HepG2 (cell line): ENCODE results near the gene TLE5. TPM values are rescaled to one million over a fixed set of nuclear protein-coding genes. Genes with fewer than 3 reads are reported as not detected.

Experiments
- FOXA3 ChIP-seq: IDR thresholded peaks from 2 replicates; pipeline ENCODE4 v1.6.1; 2016; ENCODE audit warnings: missing genetic modification reagents, missing compliant biosample characterization
- FOXM1 ChIP-seq: sonication (generic); formaldehyde crosslinking; IDR thresholded peaks from 2 replicates; pipeline ENCODE4 v1.5.0; 2020; ENCODE audit warnings: missing genetic modification reagents
- GATAD1 ChIP-seq: IDR thresholded peaks from 2 replicates; pipeline ENCODE4 v1.6.1; 2016; ENCODE audit warnings: missing genetic modification reagents, missing compliant biosample characterization
- MXD4 ChIP-seq: IDR thresholded peaks from 2 replicates; pipeline ENCODE4 v1.6.1; 2016; ENCODE audit warnings: mild to moderate bottlenecking, missing biosample characterization, missing genetic modification reagents
- NCOA2 ChIP-seq: sonication (generic); formaldehyde crosslinking; IDR thresholded peaks from 2 replicates; pipeline ENCODE4 v1.8.0; 2022; ENCODE audit warnings: inconsistent platforms
- NR2F6 ChIP-seq, 2 experiments: IDR thresholded peaks; 2 replicates each; pipeline ENCODE4 v1.6.1; 2016; ENCODE audit warnings: antibody characterized with exemption in 1 of 2, mild to moderate bottlenecking in 1 of 2
- PHF5A ChIP-seq: IDR thresholded peaks from one replicate; pipeline ENCODE4 v1.6.1; 2018; ENCODE audit warnings: low read depth, missing genetic modification reagents; ENCODE audit not compliant: unreplicated experiment
- PHF8 ChIP-seq: sonication (generic); formaldehyde crosslinking; IDR thresholded peaks from 2 replicates; pipeline ENCODE4 v1.5.0; 2020; ENCODE audit warnings: missing genetic modification reagents
- PRMT3 ChIP-seq: sonication (generic); formaldehyde crosslinking; IDR thresholded peaks from 2 replicates; pipeline ENCODE4 v1.8.1; 2022; ENCODE audit warnings: low read depth, mild to moderate bottlenecking, moderate library complexity, missing genetic modification reagents, borderline replicate concordance
- PRPF4 ChIP-seq: fragments of 200-400 bp; formaldehyde crosslinking; IDR thresholded peaks from 2 replicates; pipeline ENCODE4 v1.6.1; 2016; ENCODE audit warnings: low read length, low read depth; ENCODE audit not compliant: poor library complexity, severe bottlenecking
- SKIL ChIP-seq: sonication (generic); formaldehyde crosslinking; IDR thresholded peaks from 2 replicates; pipeline ENCODE4 v1.8.0; 2022; ENCODE audit warnings: missing genetic modification reagents, mild to moderate bottlenecking, moderate library complexity, borderline replicate concordance
- TCF7 ChIP-seq: sonication (generic); IDR thresholded peaks from 2 replicates; pipeline ENCODE4 v1.6.1; 2016; ENCODE audit warnings: antibody characterized with exemption, low read depth
- ZFP1 ChIP-seq: IDR thresholded peaks from 2 replicates; pipeline ENCODE4 v1.6.1; 2016
- ZFP36L1 ChIP-seq: sonication (generic); formaldehyde crosslinking; IDR thresholded peaks from 2 replicates; pipeline ENCODE4 v1.8.0; 2022; ENCODE audit warnings: mild to moderate bottlenecking, missing genetic modification reagents, moderate library complexity
- ZFY ChIP-seq: sonication (generic); formaldehyde crosslinking; IDR thresholded peaks from 2 replicates; pipeline ENCODE4 v1.4.0; 2020; ENCODE audit warnings: missing genetic modification reagents
- ZNF143 ChIP-seq: sonication (generic); formaldehyde crosslinking; IDR thresholded peaks from 2 replicates; pipeline ENCODE4 v1.4.0; 2020; ENCODE audit warnings: missing genetic modification reagents
- ZNF281 ChIP-seq: sonication (generic); formaldehyde crosslinking; IDR thresholded peaks from 2 replicates; pipeline ENCODE4 v1.4.0; 2020; ENCODE audit warnings: missing genetic modification reagents, borderline replicate concordance
- ZNF597 ChIP-seq: sonication (generic); formaldehyde crosslinking; IDR thresholded peaks from 2 replicates; pipeline ENCODE4 v1.5.0; 2020; ENCODE audit warnings: missing genetic modification reagents
- ZNF607 ChIP-seq: sonication (generic); formaldehyde crosslinking; IDR thresholded peaks from 2 replicates; pipeline ENCODE4 v1.5.1; 2020; ENCODE audit warnings: missing genetic modification reagents, mild to moderate bottlenecking, borderline replicate concordance
- ZNF660 ChIP-seq: sonication (generic); formaldehyde crosslinking; IDR thresholded peaks from 2 replicates; pipeline ENCODE4 v1.5.1; 2020; ENCODE audit warnings: mild to moderate bottlenecking, low read depth, missing genetic modification reagents, borderline replicate concordance
- ZNF704 ChIP-seq: sonication (generic); formaldehyde crosslinking; IDR thresholded peaks from 2 replicates; pipeline ENCODE4 v1.8.1; 2023; ENCODE audit warnings: mild to moderate bottlenecking, inconsistent platforms, moderate library complexity, missing genetic modification reagents, borderline replicate concordance
- polyA plus RNA-seq, 8 experiments: library from polyadenylated mRNA; depleted of rRNA in 3 of 8; stranded (reverse) in 7 of 8; unstranded in 1 of 8; fragments of >200 nt; fragmentation: Illumina TruSeq in 4 of 8; extraction: Trizol in 4 of 8; gene quantifications; 2 replicates each; pipeline versions ENCODE4 v1.2.1 to v1.2.3, GENCODE V29; 2011 to 2016; ENCODE audit warnings: low read depth in 4 of 8, missing spikeins in 1 of 8, mixed read lengths in 1 of 8; ENCODE audit not compliant: insufficient read depth in 1 of 8
- total RNA-seq, 5 experiments: library from RNA; depleted of rRNA; stranded (reverse); fragments of >200 nt; fragmentation: Illumina TruSeq; extraction: Trizol; gene quantifications; 2 replicates each; pipeline ENCODE4 v1.2.3, GENCODE V29; 2016; ENCODE audit warnings: low read depth in 1 of 5

Gene TLE5
- total and polyA plus RNA-seq, 2 of the 13 experiments (the other 11 are each of a cell fraction or from before 2014, with no cell fraction given), result 62.8 to 189 TPM

GRCh38 chr19:3066482-3067049 is 4.3 kb upstream of the TLE5 start (continued):
- TF ChIP-seq ZNF597, result no peak
- TF ChIP-seq NR2F6 (IDR thresholded peaks at IDR 0.05), result peak; percentile 60
- TF ChIP-seq NR2F6 (CRISPR knock-in tag; IDR thresholded peaks at IDR 0.05), result peak; percentile 63
- TF ChIP-seq PRMT3 (CRISPR knock-in tag), result no peak
- peak; percentile 23; the same call in 1 of the 2 replicates for TF ChIP-seq FOXA3 (CRISPR knock-in tag)
- no peak for TF ChIP-seq ZNF704
- TF ChIP-seq SKIL (CRISPR knock-in tag), result no peak
- no peak for TF ChIP-seq ZFP36L1 (CRISPR knock-in tag)
- peak; percentile 56; the same call in 1 of the 2 replicates for TF ChIP-seq ZNF281 (CRISPR knock-in tag)
- 0 out of 2 replicates have a peak, but pooled peaks have one; percentile 33 for TF ChIP-seq ZFP1 (CRISPR knock-in tag)
- no peak for TF ChIP-seq ZNF143
- peak; percentile 77 for TF ChIP-seq TCF7
- TF ChIP-seq ZNF607 (CRISPR knock-in tag), result no peak
- TF ChIP-seq PRPF4, result no peak
- TF ChIP-seq FOXM1, result no peak
- TF ChIP-seq NCOA2, result peak; percentile 64
- TF ChIP-seq PHF5A (CRISPR knock-in tag), result no peak
- TF ChIP-seq ZFY (CRISPR knock-in tag), result 0 out of 2 replicates have a peak, but pooled peaks have one; percentile 5
- TF ChIP-seq ZNF660 (CRISPR knock-in tag), result no peak
- no peak for TF ChIP-seq GATAD1 (CRISPR knock-in tag)
- 0 out of 2 replicates have a peak, but pooled peaks have one; percentile 31 for TF ChIP-seq MXD4
- no peak for TF ChIP-seq PHF8 (CRISPR knock-in tag)
